ENCODE data around the gene LRRC1.

Gene LRRC1

DNA sequence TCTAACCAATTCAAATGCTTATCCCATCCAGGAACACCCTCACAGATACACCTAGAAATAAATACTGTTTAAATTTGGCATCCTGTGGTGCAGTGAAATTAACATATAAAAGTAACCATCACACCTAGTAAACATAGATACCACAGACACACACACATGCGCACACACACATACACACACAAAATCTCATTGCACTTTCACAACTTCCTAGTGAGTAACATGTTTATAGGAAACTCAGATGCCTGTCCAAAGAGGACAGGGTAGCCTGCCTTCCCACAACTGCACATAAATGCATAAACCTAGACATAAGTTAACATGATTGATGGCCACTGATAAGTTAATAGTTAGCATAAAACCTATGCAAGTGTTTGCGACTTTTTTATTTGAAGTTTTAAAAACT, 56.8 kb downstream of the LRRC1 start:
- DNase-seq = no peak

GRCh38 chr6:53852805-53853204, 58.0 kb downstream of the LRRC1 start:
- DNase-seq = no peak

DNA sequence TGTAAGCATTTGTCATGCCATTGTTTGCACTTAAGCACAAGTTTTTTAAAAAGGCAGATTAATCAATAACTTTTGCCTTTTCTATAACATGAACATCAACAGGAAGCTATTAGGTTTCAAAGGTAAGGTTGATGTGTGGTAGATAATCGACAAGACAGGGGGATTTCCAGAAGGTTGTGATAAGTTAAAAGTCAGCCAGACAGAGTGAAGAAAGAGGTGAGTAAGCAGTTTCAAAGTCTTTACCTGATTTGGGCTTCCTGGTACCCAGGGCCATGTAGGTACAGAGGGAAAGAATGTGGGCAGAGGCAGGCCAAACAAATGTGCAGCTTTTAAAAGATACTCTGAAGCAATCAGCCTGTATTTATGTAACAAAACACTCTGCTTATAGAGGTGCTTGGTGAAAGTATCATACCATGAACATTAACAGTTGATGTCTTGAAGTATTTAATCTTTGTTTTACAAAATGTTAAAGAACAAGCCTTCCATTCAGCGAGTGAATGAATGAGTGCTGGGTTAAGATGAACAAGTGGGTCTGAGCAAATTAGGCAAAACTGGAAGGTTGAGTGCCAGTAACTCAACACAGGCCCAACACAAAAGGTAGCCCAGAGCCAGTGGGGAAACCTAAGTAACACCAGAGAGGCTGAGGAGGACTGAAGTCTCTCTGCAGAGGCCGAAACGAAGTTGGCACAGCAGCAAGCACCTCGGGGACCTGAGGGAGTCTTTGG, 60.2 kb downstream of the LRRC1 start:
- no peak for DNase-seq

- no peak for DNase-seq
Measured at GRCh38 chr6:53855940-53856339, 61.1 kb downstream of the LRRC1 start.

GRCh38 chr6:53857318-53858094, 62.7 kb downstream of the LRRC1 start:
- peak; percentile 68 for DNase-seq

DNA sequence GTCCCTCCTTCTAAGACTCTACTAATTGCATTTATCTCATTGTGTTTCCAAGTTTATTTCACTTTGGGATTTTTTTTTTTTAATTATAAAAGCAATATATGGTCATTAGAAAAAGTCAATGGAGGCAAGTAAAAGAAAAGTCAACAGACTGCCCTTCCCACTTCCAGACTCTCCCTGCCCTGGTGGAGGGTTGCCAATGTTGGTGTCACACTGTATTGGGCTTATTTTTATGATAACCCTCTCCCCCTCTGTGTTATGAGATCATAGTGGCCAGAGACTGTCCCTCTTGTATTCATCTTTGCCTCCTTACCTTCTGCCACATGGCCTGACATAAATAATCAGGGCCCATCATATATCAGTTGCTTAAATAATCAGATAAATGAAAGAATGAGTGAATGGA, 63.4 kb downstream of the LRRC1 start:
- DNase-seq = no peak

DNA sequence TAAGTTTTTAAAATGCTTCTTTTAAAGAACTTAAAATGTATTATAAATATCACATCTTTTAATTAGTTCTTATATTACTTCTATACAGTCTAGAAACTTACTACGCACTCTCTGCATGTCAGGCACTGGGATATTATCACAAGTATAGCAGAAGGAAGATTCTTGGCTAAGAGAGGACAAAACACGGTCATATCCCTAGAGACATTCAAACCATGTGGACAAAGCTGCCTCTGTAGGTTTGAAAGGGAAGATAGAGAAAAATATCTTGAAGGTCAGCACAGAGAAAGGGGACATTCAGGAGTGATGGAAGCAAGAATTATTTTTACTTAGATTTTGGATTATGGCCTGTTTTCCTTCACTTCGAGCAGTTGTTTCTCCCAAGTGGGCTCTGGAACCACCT, 64.1 kb downstream of the LRRC1 start:
- no peak for DNase-seq

DNA sequence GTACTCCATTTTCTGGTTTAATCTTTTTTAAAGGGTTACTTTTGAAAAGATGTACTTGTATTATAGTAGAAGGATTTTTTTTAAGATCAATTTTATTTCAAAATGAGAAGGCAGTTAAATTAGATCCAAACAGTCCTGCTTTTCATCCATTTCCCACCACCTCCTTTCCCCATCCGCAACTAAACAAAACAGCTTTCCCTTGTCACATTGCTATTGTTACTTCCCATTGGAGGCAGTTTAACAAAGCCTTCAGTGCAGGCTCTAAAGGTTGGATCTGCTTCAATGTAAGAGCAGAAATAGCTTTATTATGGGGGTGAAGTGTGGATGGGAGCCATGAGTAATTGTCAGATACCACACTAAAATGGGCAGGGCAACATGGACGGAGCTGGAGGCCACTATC, 65.7 kb downstream of the LRRC1 start:
- no peak for DNase-seq

- DNase-seq = no peak
Measured at GRCh38 chr6:53861518-53861917, 66.7 kb downstream of the LRRC1 start.

DNA sequence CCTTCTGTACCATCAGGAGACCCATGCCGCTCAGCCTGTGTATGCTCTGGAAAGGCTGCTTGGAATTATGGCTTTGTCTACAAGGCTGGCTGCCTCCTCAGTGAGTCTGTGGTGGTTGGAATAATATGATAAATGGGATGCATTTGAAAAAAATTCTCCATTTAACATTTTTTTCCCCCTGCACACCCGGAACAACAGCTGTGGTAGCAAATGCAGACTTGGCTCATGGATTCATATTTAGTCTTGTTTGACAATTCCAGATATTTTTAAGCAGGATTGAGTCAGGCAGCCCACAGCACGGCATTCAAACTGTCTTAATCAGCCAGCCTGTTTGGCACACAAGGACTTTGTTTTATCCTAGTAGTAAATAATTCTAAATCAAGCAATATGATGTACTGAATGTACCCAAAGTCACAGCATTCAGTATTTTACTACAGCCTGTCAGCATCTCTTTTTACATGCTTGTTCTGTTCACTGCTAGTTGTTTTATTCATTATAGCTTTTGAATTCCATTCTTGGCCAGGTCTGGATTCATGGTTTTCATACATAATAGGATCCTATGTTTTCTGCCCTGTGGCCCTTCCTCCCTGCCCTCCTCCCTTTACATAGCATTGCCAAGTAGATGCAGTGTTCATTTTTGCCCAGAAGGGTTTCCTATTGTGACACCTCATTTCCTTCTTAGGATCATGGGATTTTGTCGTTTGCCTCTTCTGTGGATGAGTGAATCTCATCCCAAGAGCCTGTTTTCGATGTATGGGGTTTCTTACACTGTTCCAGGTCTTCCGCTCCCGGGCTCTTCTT, 68.1 kb downstream of the LRRC1 start:
- no peak for DNase-seq

DNA sequence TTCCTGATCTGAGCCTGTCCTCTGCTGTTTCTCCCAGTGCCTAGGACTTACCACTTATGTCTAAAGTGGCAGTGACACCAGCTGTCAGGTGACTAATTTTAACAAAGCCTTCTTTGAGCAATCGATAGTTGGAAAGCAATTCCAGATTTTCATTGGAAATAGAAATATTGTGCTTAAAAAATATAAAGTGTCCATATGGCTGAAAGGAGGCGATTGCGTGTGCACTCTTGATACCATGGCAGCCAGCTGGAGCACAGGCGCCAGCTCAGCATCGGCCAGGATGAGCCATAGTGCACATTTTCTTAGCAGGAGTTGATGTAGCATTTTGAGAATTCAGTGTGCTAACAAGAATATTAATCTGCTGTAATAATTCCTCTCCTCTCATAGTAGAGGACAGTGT, 70.0 kb downstream of the LRRC1 start:
- no peak for DNase-seq

DNA sequence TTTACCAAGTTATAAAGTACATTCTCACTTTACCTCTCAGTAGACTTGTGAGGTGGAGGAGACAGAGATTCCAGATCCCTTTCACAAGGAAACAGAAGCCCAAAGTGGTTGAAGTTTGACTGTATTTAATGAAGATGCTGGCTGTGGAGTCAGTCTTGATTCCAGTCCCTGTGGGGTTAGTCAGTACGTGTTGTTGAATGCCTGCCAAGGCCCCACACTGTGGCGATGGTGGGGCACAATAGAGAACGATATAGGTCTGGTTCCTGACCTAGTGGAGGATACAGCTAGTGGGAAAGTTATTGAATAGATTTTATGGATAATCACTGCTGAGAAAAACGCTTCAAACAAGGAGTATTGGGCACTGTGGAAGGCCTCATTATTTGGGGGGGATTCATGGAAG, 71.4 kb downstream of the LRRC1 start:
- peak; percentile 74 for DNase-seq

- DNase-seq = no peak
Measured at GRCh38 chr6:53868626-53869025, 73.8 kb downstream of the LRRC1 start.

DNA sequence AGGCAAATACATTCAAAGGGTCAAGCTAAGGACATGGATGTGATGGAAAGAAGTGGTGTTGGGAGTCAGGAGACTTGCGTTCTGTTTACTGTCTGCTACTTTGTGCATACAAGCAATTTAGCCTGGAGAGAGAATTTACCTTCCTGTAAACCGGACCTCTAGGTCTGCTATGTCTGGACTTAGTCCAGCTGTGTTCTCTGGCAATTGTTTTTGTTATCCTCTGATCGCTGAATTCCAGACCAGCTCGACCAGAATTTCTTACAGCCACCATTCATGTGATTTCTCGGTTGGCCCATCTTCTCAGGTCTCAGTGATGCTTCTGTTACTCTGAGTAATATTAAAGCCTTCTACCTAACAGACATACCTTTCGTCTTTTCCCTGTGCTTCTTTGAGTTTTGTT, 75.2 kb downstream of the LRRC1 start:
- DNase-seq = no peak

DNA sequence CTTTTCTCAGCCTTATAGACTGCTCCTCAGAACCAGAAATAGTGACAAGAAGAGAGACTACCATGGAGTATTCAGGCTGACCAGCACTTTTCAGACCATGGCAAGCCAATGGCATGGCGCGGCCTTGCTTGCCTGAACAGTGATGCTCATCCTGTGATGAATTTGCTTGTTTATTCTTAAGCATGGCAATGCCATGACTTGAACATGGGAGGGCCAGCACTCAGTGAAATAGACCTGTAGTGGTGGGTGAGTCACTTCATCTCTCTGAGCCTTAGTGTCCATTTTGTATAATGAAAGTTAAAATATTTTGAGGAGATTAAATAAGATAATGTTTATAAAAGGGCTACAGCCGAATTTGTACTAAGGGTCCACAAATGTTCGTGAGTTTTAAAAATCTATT, 79.1 kb downstream of the LRRC1 start:
- no peak for DNase-seq

DNA sequence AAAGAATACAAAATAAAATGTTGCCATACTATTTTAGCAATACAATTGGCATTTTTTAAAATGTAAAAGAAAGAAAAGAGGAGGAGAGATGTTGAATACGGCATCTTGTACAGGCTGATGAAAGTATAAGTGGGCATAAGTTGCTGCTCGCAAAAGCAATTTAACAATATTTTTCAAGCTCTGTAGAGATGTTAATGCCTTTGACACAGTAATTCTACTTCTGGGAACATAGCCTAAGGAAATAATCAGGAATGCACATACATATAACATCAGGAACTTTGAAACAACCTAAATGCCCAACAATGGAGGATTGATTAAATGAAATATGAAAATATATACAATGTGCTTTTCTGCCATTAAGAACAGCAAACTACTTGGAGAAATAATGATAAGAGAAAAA, 80.2 kb downstream of the LRRC1 start:
- DNase-seq = no peak

DNA sequence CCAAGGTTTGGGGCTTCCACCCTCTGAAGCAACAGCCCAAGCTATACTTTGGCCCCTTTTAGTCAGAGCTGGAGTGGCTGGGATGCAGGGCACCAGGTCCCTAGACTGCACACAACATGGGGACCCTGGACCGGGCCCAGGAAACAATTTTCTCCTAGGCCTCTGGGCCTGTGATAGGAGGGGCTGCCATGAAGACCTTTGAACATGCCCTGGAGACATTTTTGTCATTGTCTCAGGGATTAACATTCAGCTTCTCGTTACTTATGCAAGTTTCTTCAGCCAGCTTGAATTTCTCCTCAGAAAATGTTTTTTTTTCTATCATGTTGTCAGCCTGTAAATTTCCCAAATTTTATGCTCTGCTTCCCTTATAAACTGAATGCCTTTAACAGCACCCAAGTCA, 82.3 kb downstream of the LRRC1 start:
- no peak for DNase-seq

- no peak for DNase-seq
Measured at GRCh38 chr6:53878808-53879207, 84.0 kb downstream of the LRRC1 start.

- no peak for DNase-seq
Measured at GRCh38 chr6:53879608-53880007, 84.8 kb downstream of the LRRC1 start.

GRCh38 chr6:53887316-53887715, 92.5 kb downstream of the LRRC1 start:
- peak; percentile 12 for DNase-seq

GRCh38 chr6:53888931-53889330, 94.1 kb downstream of the LRRC1 start:
- DNase-seq = no peak

GRCh38 chr6:53889365-53889764, 94.6 kb downstream of the LRRC1 start:
- no peak for DNase-seq

GRCh38 chr6:53892707-53893106, 97.9 kb downstream of the LRRC1 start:
- no peak for DNase-seq

GRCh38 chr6:53894091-53894490, 99.3 kb downstream of the LRRC1 start:
- DNase-seq = peak; percentile 66

Measured in NCI-H69 (cell line).